H1 (cell line): Measurements from ENCODE around the gene SEC61A1. TPM values are rescaled to one million over a fixed set of nuclear protein-coding genes. Genes with fewer than 3 reads are reported as not detected.
A peak's percentile ranks its signal among the peaks of the same experiment; 100 is the strongest.

Experiments
- CTCF ChIA-PET: fragments of 300-600 bp; sonication (Branson Sonifier 250); formaldehyde crosslinking; loops from one replicate; lab custom pipeline; 2021; ENCODE audit not compliant: partially characterized antibody; lab: Charles Lee
- POLR2A ChIA-PET: fragments of 300-600 bp; sonication (Branson Sonifier 250); formaldehyde crosslinking; loops from one replicate; lab custom pipeline; 2021; ENCODE audit warnings: inconsistent platforms; ENCODE audit not compliant: partially characterized antibody; lab: Charles Lee
- DNase-seq, 2 experiments: peaks; one replicate each; pipeline versions ENCODE4 v3.0.0 to v3.0.0-alpha.2; 2010 to 2022; ENCODE audit warnings: low spot score in 2 of 2, low read depth in 1 of 2, mixed read lengths in 1 of 2
- FAIRE-seq: peaks from 2 replicates; lab custom pipeline; 2011; peaks lifted over from hg19 to GRCh38; lab: Jason Lieb, UNC
- H2AFZ ChIP-seq: 2 replicates; pipeline ENCODE4 v1.8.1; 2012; ENCODE audit warnings: low read length, inconsistent platforms
- H2AK5ac ChIP-seq: 2 replicates; pipeline ENCODE4 v1.6.1; 2013; ENCODE audit warnings: low read depth, low read length
- H2BK120ac ChIP-seq: replicated peaks from 2 replicates; pipeline ENCODE3; 2013; ENCODE audit warnings: low read depth, low read length, inconsistent platforms
- H2BK12ac ChIP-seq: 2 replicates; pipeline ENCODE4 v1.6.1; 2013; ENCODE audit warnings: low read depth, low read length
- H2BK15ac ChIP-seq: 2 replicates; pipeline ENCODE4 v1.6.1; 2013; ENCODE audit warnings: low read length
- H2BK20ac ChIP-seq: 2 replicates; pipeline ENCODE4 v1.6.1; 2013; ENCODE audit warnings: low read length
- H2BK5ac ChIP-seq: 2 replicates; pipeline ENCODE4 v1.6.1; 2013; ENCODE audit warnings: low read depth, low read length
- H3K14ac ChIP-seq: 2 replicates; pipeline ENCODE4 v1.6.1; 2013; ENCODE audit warnings: inconsistent platforms; ENCODE audit not compliant: insufficient read length
- H3K18ac ChIP-seq: 2 replicates; pipeline ENCODE4 v1.6.1; 2013; ENCODE audit warnings: low read length; ENCODE audit errors: extremely low read depth
- H3K23ac ChIP-seq: 2 replicates; pipeline ENCODE4 v1.6.1; 2013; ENCODE audit warnings: inconsistent platforms; ENCODE audit not compliant: insufficient read length
- H3K23me2 ChIP-seq: 2 replicates; pipeline ENCODE4 v1.6.1; 2013; ENCODE audit warnings: low read depth, low read length
- H3K27ac ChIP-seq: 2 replicates; pipeline ENCODE4 v1.6.1; 2011; ENCODE audit warnings: low read depth, low read length, inconsistent platforms
- H3K27me3 ChIP-seq, 4 experiments: replicated peaks in 1 of 4; 1 replicate in 1 of 4; 2 replicates in 3 of 4; pipeline versions ENCODE4 v1.6.1 to v1.8.1; 2011 to 2013; ENCODE audit warnings: low read length in 3 of 4, mild to moderate bottlenecking in 3 of 4, inconsistent platforms in 2 of 4, mixed read lengths in 2 of 4, moderate library complexity in 1 of 4; ENCODE audit not compliant: control insufficient read depth in 3 of 4, insufficient read depth in 3 of 4; ENCODE audit errors: extremely low read depth in 1 of 4
- H3K36me3 ChIP-seq, 4 experiments: 2 replicates each; pipeline versions ENCODE4 v1.6.1 to v1.8.1; 2011 to 2013; ENCODE audit warnings: mild to moderate bottlenecking in 4 of 4, low read length in 3 of 4, moderate library complexity in 2 of 4, control low read depth in 1 of 4, inconsistent platforms in 1 of 4; ENCODE audit not compliant: insufficient read depth in 4 of 4, control insufficient read depth in 2 of 4
- H3K4ac ChIP-seq: replicated peaks from 2 replicates; pipeline ENCODE3; 2013; ENCODE audit warnings: low read length, low read depth, mixed read lengths, inconsistent platforms; ENCODE audit not compliant: insufficient read length
- H3K4me1 ChIP-seq, 4 experiments: replicated peaks in 1 of 4; 1 replicate in 1 of 4; 2 replicates in 3 of 4; pipeline versions ENCODE4 v1.6.1 to v1.8.1; 2011 to 2013; ENCODE audit warnings: low read length in 3 of 4, inconsistent platforms in 2 of 4, mixed read lengths in 1 of 4; ENCODE audit not compliant: insufficient read depth in 4 of 4, control insufficient read depth in 3 of 4
- H3K4me2 ChIP-seq, 2 experiments: 2 replicates each; pipeline versions ENCODE4 v1.6.1 to v1.8.1; 2011 to 2013; ENCODE audit warnings: low read depth in 2 of 2, low read length in 2 of 2, control low read depth in 1 of 2, inconsistent platforms in 1 of 2, mild to moderate bottlenecking in 1 of 2; ENCODE audit not compliant: insufficient read depth in 1 of 2
- H3K4me3 ChIP-seq, 4 experiments: fragments of 200-600, 300-600 bp in 1 of 4; sonication (generic), shearing (Covaris generic), sonication (Bioruptor Twin) in 1 of 4; 2 replicates each; pipeline versions ENCODE4 v1.5.1 to v1.8.1; 2011 to 2016; ENCODE audit warnings: low read length in 4 of 4, low read depth in 3 of 4, control low read depth in 2 of 4, inconsistent platforms in 2 of 4, mild to moderate bottlenecking in 2 of 4, mixed read lengths in 1 of 4, moderate library complexity in 1 of 4; ENCODE audit not compliant: insufficient read depth in 2 of 4; ENCODE audit errors: extremely low read depth in 1 of 4
- H3K56ac ChIP-seq: replicated peaks from 2 replicates; pipeline ENCODE3; 2013; ENCODE audit warnings: low read depth, mild to moderate bottlenecking, mixed read lengths, low read length, inconsistent platforms; ENCODE audit not compliant: insufficient read length
- H3K79me1 ChIP-seq: 2 replicates; pipeline ENCODE4 v1.6.1; 2013; ENCODE audit warnings: low read depth, low read length, control low read depth
- H3K79me2 ChIP-seq, 2 experiments: 2 replicates each; pipeline versions ENCODE4 v1.6.1 to v1.8.1; 2012 to 2013; ENCODE audit warnings: low read length in 2 of 2, mild to moderate bottlenecking in 2 of 2, inconsistent platforms in 1 of 2; ENCODE audit not compliant: insufficient read depth in 2 of 2, control insufficient read depth in 1 of 2
- H3K9ac ChIP-seq, 4 experiments: replicated peaks in 1 of 4; 1 replicate in 1 of 4; 2 replicates in 3 of 4; pipeline versions ENCODE4 v1.6.1 to v1.8.1; 2011 to 2013; ENCODE audit warnings: low read depth in 3 of 4, low read length in 3 of 4, control low read depth in 2 of 4, mild to moderate bottlenecking in 2 of 4, moderate library complexity in 2 of 4, inconsistent platforms in 1 of 4; ENCODE audit errors: extremely low read depth in 1 of 4
- H3K9me3 ChIP-seq, 2 experiments: 2 replicates each; pipeline versions ENCODE4 v1.6.1 to v1.8.1; 2012 to 2013; ENCODE audit warnings: mild to moderate bottlenecking in 2 of 2, moderate library complexity in 2 of 2, control low read depth in 1 of 2, inconsistent platforms in 1 of 2, low read depth in 1 of 2, low read length in 1 of 2, mixed read lengths in 1 of 2; ENCODE audit not compliant: insufficient read depth in 2 of 2
- H4K20me1 ChIP-seq, 2 experiments: replicated peaks in 1 of 2; 2 replicates each; pipeline versions ENCODE3 to v1.8.1; 2011 to 2013; ENCODE audit warnings: inconsistent platforms in 2 of 2, low read length in 2 of 2, mild to moderate bottlenecking in 1 of 2; ENCODE audit not compliant: insufficient read depth in 2 of 2, control insufficient read depth in 1 of 2
- H4K5ac ChIP-seq: 2 replicates; pipeline ENCODE4 v1.6.1; 2013; ENCODE audit warnings: low read length, low read depth, mixed read lengths, inconsistent platforms; ENCODE audit not compliant: insufficient read length
- H4K8ac ChIP-seq: 2 replicates; pipeline ENCODE4 v1.8.0; 2013; ENCODE audit warnings: mild to moderate bottlenecking, moderate library complexity, low read length, inconsistent platforms; ENCODE audit not compliant: insufficient read depth; ENCODE audit errors: extremely low read depth
- H4K91ac ChIP-seq: replicated peaks from 2 replicates; pipeline ENCODE3; 2013; ENCODE audit warnings: low read length, mixed read lengths, inconsistent platforms; ENCODE audit not compliant: insufficient read length
- BRCA1 ChIP-seq: IDR thresholded peaks from 2 replicates; pipeline ENCODE4 v1.6.1; 2012; ENCODE audit warnings: low read depth, low read length, improper control_type of control experiment
- CBX5 ChIP-seq: fragments of 300-800, 300-1000 bp; sonication (generic); IDR thresholded peaks from 2 replicates; pipeline ENCODE4 v1.7.1; 2016; ENCODE audit warnings: antibody characterized with exemption, low read length, low read depth
- CREB1 ChIP-seq: IDR thresholded peaks from 2 replicates; pipeline ENCODE4 v1.6.1; 2012; ENCODE audit warnings: inconsistent platforms
- HDAC6 ChIP-seq: IDR thresholded peaks from one replicate; pipeline ENCODE4 v1.7.1; 2012; ENCODE audit warnings: low read depth, mild to moderate bottlenecking, inconsistent platforms, low read length, moderate library complexity
- MAFK ChIP-seq: IDR thresholded peaks from 2 replicates; pipeline ENCODE4 v1.6.1; 2012; ENCODE audit warnings: low read depth, mild to moderate bottlenecking, improper control_type of control experiment, low read length
- RFX5 ChIP-seq: IDR thresholded peaks from 2 replicates; pipeline ENCODE4 v1.6.1; 2011; ENCODE audit warnings: low read depth, low read length, improper control_type of control experiment, borderline replicate concordance
- RNF2 ChIP-seq: fragments of 200-900, 300-1000 bp; sonication (generic); IDR thresholded peaks from 2 replicates; pipeline ENCODE4 v1.7.1; 2016; ENCODE audit warnings: borderline replicate concordance, low read depth, mild to moderate bottlenecking, antibody characterized with exemption, low read length; ENCODE audit not compliant: poor library complexity, severe bottlenecking; ENCODE audit errors: missing control alignments
- SIRT6 ChIP-seq: IDR thresholded peaks from one replicate; pipeline ENCODE4 v1.7.1; 2012; ENCODE audit warnings: low read length, inconsistent platforms
- TAF1 ChIP-seq: IDR thresholded peaks from 2 replicates; pipeline ENCODE4 v1.6.1; 2011; ENCODE audit warnings: mild to moderate bottlenecking, low read depth, low read length
- TAF7 ChIP-seq: optimal IDR thresholded peaks from 2 replicates; pipeline ENCODE3; 2011; ENCODE audit warnings: low read depth, mild to moderate bottlenecking, inconsistent platforms, low read length, moderate library complexity, borderline replicate concordance
- TBP ChIP-seq: IDR thresholded peaks from 2 replicates; pipeline ENCODE4 v1.6.1; 2011; ENCODE audit warnings: low read depth, low read length, improper control_type of control experiment
- WGBS, 2 experiments: shearing (Covaris generic) in 1 of 2; methylation state at CpG; one replicate each; pipeline versions ENCODE4 v1.1.6 to v1.1.7; 2013 to 2015; ENCODE audit warnings: low lambda C conversion rate in 2 of 2, mixed read lengths in 2 of 2, inconsistent platforms in 1 of 2, low coverage in 1 of 2, missing lambda C conversion rate in 1 of 2; ENCODE audit not compliant: insufficient replicate concordance in 2 of 2, insufficient coverage in 1 of 2, insufficient read length in 1 of 2; ENCODE audit errors: extremely low coverage in 1 of 2, missing lambda C conversion rate in 1 of 2; 5-methylcytosine and 5-hydroxymethylcytosine counted together
- polyA plus RNA-seq, 7 experiments: library from polyadenylated mRNA; depleted of rRNA in 3 of 7; stranded (reverse) in 5 of 7; unstranded in 2 of 7; fragments of >200 nt in 5 of 7; fragments of 200-250 nt in 2 of 7; gene quantifications; 1 replicate in 5 of 7; 2 replicates in 1 of 7; 4 replicates in 1 of 7; pipeline versions ENCODE4 v1.2.1 to v1.2.3, GENCODE V29; 2011 to 2013; ENCODE audit warnings: missing spikeins in 2 of 7, mixed read lengths in 2 of 7
- total RNA-seq: library from RNA; stranded (reverse); fragmentation: NEBNext Ultra II Directional; extraction: Animal tissue kit (Norgen Biotek cat#: 25700); gene quantifications from 2 replicates; pipeline ENCODE4 v1.2.1, GENCODE V29; 2021
- TF ChIP-seq, protein P1 (sequence below): IDR thresholded peaks from 2 replicates; pipeline ENCODE4 v1.6.1; 2012; ENCODE audit warnings: inconsistent platforms

SEC61A1 gene
- total and polyA plus RNA-seq, 2 of the 8 experiments (the other 6 are each of a cell fraction or from before 2014, with no cell fraction given) = 133 to 165 TPM

DNA sequence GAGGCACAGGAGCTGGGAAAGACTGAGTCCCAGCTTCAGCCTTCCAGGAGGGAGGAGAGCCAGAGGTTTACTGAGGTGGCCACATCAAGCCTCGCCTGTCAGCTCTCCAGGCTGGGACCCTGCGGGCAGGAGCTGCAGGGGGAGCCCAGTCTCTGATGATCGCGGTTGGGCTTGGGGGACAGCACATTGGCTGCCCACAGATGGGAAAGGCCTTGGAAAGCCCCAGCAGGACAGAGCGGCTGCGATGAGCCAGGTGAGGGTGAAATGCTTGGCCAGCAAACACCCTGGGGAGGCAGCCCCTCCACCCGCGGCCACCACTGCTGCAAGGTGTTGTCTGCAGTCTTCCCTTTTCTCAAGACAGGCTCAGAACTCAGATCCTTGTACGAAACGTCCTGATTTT is 31.2 kb downstream of the SEC61A1 start:
- Histone ChIP-seq H3K4me1 (no peaks in the 10 kb centered on the region), H4K20me1 (peaks cover 3 to 29% of the 10 kb centered on the region in 2 experiments), H3K4me3 (no peak overlapping the region), H3K56ac (no peak overlapping the region), H3K36me3 (peaks cover 19 to 72% (median 48%) of the 10 kb centered on the region in 4 experiments), H2AFZ (no peak overlapping the region), H3K18ac (no peak overlapping the region), H2BK120ac (no peak overlapping the region), H3K79me2 (no peaks in the 10 kb centered on the region), H4K5ac (no peak overlapping the region), H3K27me3 (no peaks in the 10 kb centered on the region), H3K4ac (no peak overlapping the region), H3K9ac (no peak overlapping the region), H4K8ac (peak overlapping the region; percentile 12; the same call in 1 of the 2 replicates), H2BK5ac (no peak overlapping the region), H3K4me2 (no peak overlapping the region), H2BK20ac (no peak overlapping the region), H3K14ac (no peak overlapping the region), H4K91ac (no peak overlapping the region)
- 87% methylated on average over 10 of the region's 10 CpGs; no CpG with 5 or more reads in 1 of the 2 experiments for WGBS, 2 experiments
- TF ChIP-seq, protein P1, sequence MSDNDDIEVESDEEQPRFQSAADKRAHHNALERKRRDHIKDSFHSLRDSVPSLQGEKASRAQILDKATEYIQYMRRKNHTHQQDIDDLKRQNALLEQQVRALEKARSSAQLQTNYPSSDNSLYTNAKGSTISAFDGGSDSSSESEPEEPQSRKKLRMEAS = no peak
- TF ChIP-seq CREB1 (no peak), TAF7 (no peak), MAFK (no peak), TAF1 (no peak), HDAC6 (no peak), CBX5 (no peak), BRCA1 (no peak), SIRT6 (no peak), TBP (no peak), RNF2 (no peak), RFX5 (no peak)
- TF ChIP-seq, all 59 proteins: peak for 0
- no peaks in the 10 kb centered on the region for H3K23me2 ChIP-seq
- no peak overlapping the region for H2BK12ac ChIP-seq
- no peak overlapping the region for H3K23ac ChIP-seq
- ChIA-PET POLR2A (interaction anchor here (1.8 kb wide), 1 partner anchor 14 kb away, joined by 4 read pairs; no protein-coding TSS in a partner anchor), CTCF (interaction anchor here (1.7 to 4.0 kb wide), 2 partner anchors 11 to 50 kb away, joined by 5 to 27 read pairs; no protein-coding TSS in a partner anchor)
- FAIRE-seq (no peak), DNase-seq (no peak)
- H3K27ac ChIP-seq = no peak overlapping the region
- no peak overlapping the region for H2AK5ac ChIP-seq
- no peaks in the 10 kb centered on the region; the same call in 1 of the 2 replicates for H3K79me1 ChIP-seq
- no peaks in the 10 kb centered on the region for H3K9me3 ChIP-seq
- no peak overlapping the region for H2BK15ac ChIP-seq
